ENCODE results near the gene RNF151. TPM values are rescaled to one million over a fixed set of nuclear protein-coding genes. Genes with fewer than 3 reads are reported as not detected.
"Not testable (repeated sequence)": the region's sequence is repeated elsewhere in the genome, so short reads cannot be mapped to it uniquely, and the experiment has no call there.

Gene RNF151
- not detected for total RNA-seq

GRCh38 chr16:1966460-1966859 is at the start of gene RNF151:
Gene RNF151 (plus strand): TSS chr16:1966856. CDS start chr16:1966882, 26 bp downstream.
- CTCF ChIA-PET = interaction anchor here (1.8 kb wide), 1 partner anchor 43 kb away, joined by 3 read pairs; the partner anchor contains the start of gene ZNF598
- ATAC-seq = no peak
- H3K4me1 Mint-ChIP-seq = peaks cover 41% of the 10 kb centered on the region
- H3K27me3 Mint-ChIP-seq = no peaks in the 10 kb centered on the region
- peak within 1 kb of the TSS; percentile 97 for H3K27ac Mint-ChIP-seq
- H3K36me3 Mint-ChIP-seq = peaks cover 30% of the 10 kb centered on the region
- no peaks in the 10 kb centered on the region for H3K9me3 Mint-ChIP-seq (ENCODE audit: low read depth)
- DNase-seq = no peak
- H3K4me3 Mint-ChIP-seq = peak within 1 kb of the TSS; percentile 88

- Mint-ChIP-seq H3K27ac (no peak overlapping the region), H3K36me3 (no peaks in the 10 kb centered on the region), H3K4me1 (no peaks in the 10 kb centered on the region), H3K4me3 (no peak overlapping the region), H3K27me3 (peaks cover 63% of the 10 kb centered on the region), H3K9me3 (ENCODE audit: low read depth) (no peaks in the 10 kb centered on the region)
- no peak for ATAC-seq
- CTCF ChIA-PET = interaction anchor here (1.4 kb wide), 1 partner anchor 12 kb away, joined by 4 read pairs; no protein-coding TSS in a partner anchor
- no peak for DNase-seq
Measured at GRCh38 chr16:1917056-1917664, 49.5 kb upstream of the RNF151 start.

GRCh38 chr16:1917665-1918350 is 48.8 kb upstream of the RNF151 start:
- Mint-ChIP-seq H3K4me3 (no peak overlapping the region), H3K27ac (no peak overlapping the region), H3K36me3 (no peaks in the 10 kb centered on the region), H3K9me3 (ENCODE audit: low read depth) (no peaks in the 10 kb centered on the region), H3K27me3 (peaks cover 69% of the 10 kb centered on the region), H3K4me1 (no peaks in the 10 kb centered on the region)
- DNase-seq (no peak), ATAC-seq (no peak)
- CTCF ChIA-PET = interaction anchor here (1.4 kb wide), 1 partner anchor 11 kb away, joined by 4 read pairs; no protein-coding TSS in a partner anchor

GRCh38 chr16:1918351-1919326 is 48.0 kb upstream of the RNF151 start, which contains the start of gene HS3ST6:
Gene HS3ST6 (minus strand): TSS chr16:1918415. CDS start chr16:1918323, 92 bp downstream.
- CTCF ChIA-PET = no interaction called here
- H3K27me3 Mint-ChIP-seq = peaks cover 77% of the 10 kb centered on the region
- no peak within 1 kb of the TSS for H3K4me3 Mint-ChIP-seq
- no peaks in the 10 kb centered on the region for H3K4me1 Mint-ChIP-seq
- H3K27ac Mint-ChIP-seq = no peak within 1 kb of the TSS
- H3K36me3 Mint-ChIP-seq = no peaks in the 10 kb centered on the region
- no peaks in the 10 kb centered on the region for H3K9me3 Mint-ChIP-seq (ENCODE audit: low read depth)
- ATAC-seq (no peak), DNase-seq (no peak)

GRCh38 chr16:1919327-1919998 is 47.2 kb upstream of the RNF151 start:
- ATAC-seq = no peak
- Mint-ChIP-seq H3K36me3 (no peaks in the 10 kb centered on the region), H3K9me3 (ENCODE audit: low read depth) (no peaks in the 10 kb centered on the region), H3K27ac (no peak overlapping the region), H3K4me3 (no peak overlapping the region), H3K4me1 (no peaks in the 10 kb centered on the region), H3K27me3 (peaks cover 80% of the 10 kb centered on the region)
- CTCF ChIA-PET = no interaction called here
- no peak for DNase-seq

GRCh38 chr16:1920122-1920521 is 46.5 kb upstream of the RNF151 start:
- H3K4me1 Mint-ChIP-seq = not testable (repeated sequence)

GRCh38 chr16:1920727-1921171 is 45.9 kb upstream of the RNF151 start:
- H3K36me3 Mint-ChIP-seq = no peaks in the 10 kb centered on the region
- peaks cover 69% of the 10 kb centered on the region for H3K27me3 Mint-ChIP-seq
- peak; percentile 35 for ATAC-seq
- CTCF ChIA-PET = interaction anchor here (0.9 to 1.0 kb wide), 2 partner anchors 9 to 14 kb away, joined by 3 read pairs; no protein-coding TSS in a partner anchor
- H3K4me1 Mint-ChIP-seq = no peaks in the 10 kb centered on the region
- no peak overlapping the region for H3K27ac Mint-ChIP-seq
- H3K9me3 Mint-ChIP-seq (ENCODE audit: low read depth) = no peaks in the 10 kb centered on the region
- no peak overlapping the region for H3K4me3 Mint-ChIP-seq
- DNase-seq = no peak

More at GRCh38 chr16:1920122-1920521, 46.5 kb upstream of the RNF151 start:
- H3K9me3 Mint-ChIP-seq (ENCODE audit: low read depth); ATAC-seq; DNase-seq; H3K27ac Mint-ChIP-seq; H3K36me3 Mint-ChIP-seq; H3K4me3 Mint-ChIP-seq: not testable (repeated sequence)
- CTCF ChIA-PET = interaction anchor here (0.9 kb wide), 1 partner anchor 15 kb away, joined by 3 read pairs; no protein-coding TSS in a partner anchor
- H3K27me3 Mint-ChIP-seq = peaks cover 75% of the 10 kb centered on the region

- no peak overlapping the region for H3K4me3 Mint-ChIP-seq
- CTCF ChIA-PET = interaction anchor here (1.7 kb wide), 1 partner anchor 20 kb away, joined by 3 read pairs; no protein-coding TSS in a partner anchor
- H3K9me3 Mint-ChIP-seq (ENCODE audit: low read depth) = no peaks in the 10 kb centered on the region
- H3K27me3 Mint-ChIP-seq = peaks cover 53% of the 10 kb centered on the region
- ATAC-seq (no peak), DNase-seq (no peak)
- H3K36me3 Mint-ChIP-seq = no peaks in the 10 kb centered on the region
- H3K27ac Mint-ChIP-seq = no peak overlapping the region
- H3K4me1 Mint-ChIP-seq = no peaks in the 10 kb centered on the region
Measured at GRCh38 chr16:1922357-1922756, 44.3 kb upstream of the RNF151 start.

GRCh38 chr16:1923299-1924034 is 43.2 kb upstream of the RNF151 start:
- H3K4me3 Mint-ChIP-seq = no peak overlapping the region
- CTCF ChIA-PET = interaction anchor here (0.6 to 1.7 kb wide), 5 partner anchors 9 to 217 kb away, joined by 3 to 4 read pairs (median 3); no protein-coding TSS in a partner anchor
- H3K36me3 Mint-ChIP-seq = no peaks in the 10 kb centered on the region
- no peak for DNase-seq
- no peaks in the 10 kb centered on the region for H3K9me3 Mint-ChIP-seq (ENCODE audit: low read depth)
- ATAC-seq = no peak
- no peaks in the 10 kb centered on the region for H3K4me1 Mint-ChIP-seq
- no peak overlapping the region for H3K27ac Mint-ChIP-seq
- peaks cover 50% of the 10 kb centered on the region for H3K27me3 Mint-ChIP-seq

GRCh38 chr16:1924095-1924494 is 42.6 kb upstream of the RNF151 start:
- CTCF ChIA-PET = interaction anchor here (0.7 to 1.7 kb wide), 4 partner anchors 12 to 216 kb away, joined by 3 to 4 read pairs (median 4); no protein-coding TSS in a partner anchor
- no peak overlapping the region for H3K4me3 Mint-ChIP-seq
- H3K36me3 Mint-ChIP-seq = no peaks in the 10 kb centered on the region
- ATAC-seq = no peak
- H3K27ac Mint-ChIP-seq = no peak overlapping the region
- peaks cover 45% of the 10 kb centered on the region for H3K27me3 Mint-ChIP-seq
- no peak for DNase-seq
- no peaks in the 10 kb centered on the region for H3K9me3 Mint-ChIP-seq (ENCODE audit: low read depth)
- H3K4me1 Mint-ChIP-seq = peaks cover 1% of the 10 kb centered on the region

GRCh38 chr16:1926271-1926670 is 40.4 kb upstream of the RNF151 start:
- DNase-seq (no peak), ATAC-seq (no peak)
- H3K36me3 Mint-ChIP-seq = no peaks in the 10 kb centered on the region
- no peak overlapping the region for H3K4me3 Mint-ChIP-seq
- peaks cover 2% of the 10 kb centered on the region for H3K4me1 Mint-ChIP-seq
- CTCF ChIA-PET = no interaction called here
- H3K27ac Mint-ChIP-seq = no peak overlapping the region
- H3K9me3 Mint-ChIP-seq (ENCODE audit: low read depth) = no peaks in the 10 kb centered on the region
- H3K27me3 Mint-ChIP-seq = peaks cover 28% of the 10 kb centered on the region

- H3K4me3 Mint-ChIP-seq = peak overlapping the region; percentile 48
- H3K9me3 Mint-ChIP-seq (ENCODE audit: low read depth) = no peaks in the 10 kb centered on the region
- peaks cover 2% of the 10 kb centered on the region for H3K4me1 Mint-ChIP-seq
- DNase-seq (no peak), ATAC-seq (peak; percentile 14)
- peaks cover 10% of the 10 kb centered on the region for H3K27me3 Mint-ChIP-seq
- no peaks in the 10 kb centered on the region for H3K36me3 Mint-ChIP-seq
- CTCF ChIA-PET = interaction anchor here (0.5 to 2.9 kb wide), 24 partner anchors 8 to 586 kb away, joined by 3 to 24 read pairs (median 5); partner anchors contain the start of genes FAHD1, MSRB1, NTHL1 and NUBP2
- peak overlapping the region; percentile 61 for H3K27ac Mint-ChIP-seq
Measured at GRCh38 chr16:1929105-1929504, 37.6 kb upstream of the RNF151 start.
